ENCODE results near the gene FOXP1. TPM values are rescaled to one million over a fixed set of nuclear protein-coding genes. Genes with fewer than 3 reads are reported as not detected.

The FOXP1 gene
- total RNA-seq, 4 donors from 2014 or later, result 86.4 to 107 (median 93.8) TPM

DNA sequence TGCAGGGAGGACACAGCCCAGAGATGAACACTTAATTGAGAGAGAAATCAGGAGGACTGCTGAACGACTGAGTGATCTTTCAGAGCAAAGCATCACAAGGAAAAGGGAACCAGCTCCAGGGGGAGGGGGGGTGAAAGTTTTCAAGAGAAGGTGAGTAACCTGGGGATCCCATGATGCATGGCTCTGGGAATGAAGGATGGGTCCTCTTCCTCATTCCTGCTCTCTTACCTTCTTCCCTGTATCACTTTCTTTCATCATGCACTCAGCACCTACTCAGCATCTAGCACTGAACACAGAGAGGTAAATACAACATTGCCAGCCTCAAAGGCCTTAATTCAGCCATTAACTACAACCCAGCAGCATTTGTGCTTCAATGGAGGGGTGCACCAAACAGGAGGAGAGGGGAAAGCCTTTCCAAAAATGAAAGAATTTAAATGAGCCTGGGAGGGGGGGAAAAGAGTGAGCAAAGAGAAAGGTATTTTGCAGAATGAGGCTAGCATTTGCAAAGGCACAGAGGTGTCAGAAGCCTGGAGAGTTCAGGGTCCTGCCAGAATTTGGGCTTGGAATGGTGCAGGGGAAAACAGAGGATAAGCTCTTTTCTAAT is 427.4 kb downstream of the FOXP1 start:
- no peak overlapping the region for H3K27ac ChIP-seq
- H3K27me3 ChIP-seq, result no peaks in the 10 kb centered on the region
- no peaks in the 10 kb centered on the region for H3K36me3 ChIP-seq
- no peak overlapping the region for H3K4me3 ChIP-seq
- peaks cover 0 to under 1% (median 0%) of the 10 kb centered on the region in 4 donors for H3K9me3 ChIP-seq
- 38 to 57% methylated on average over 1 of the region's 1 CpG for WGBS, 2 donors
- TF ChIP-seq POLR2A (IDR thresholded peaks at IDR 0.05), result no peak
- TF ChIP-seq EP300 (IDR thresholded peaks at IDR 0.05), result no peak
- TF ChIP-seq, protein P1, sequence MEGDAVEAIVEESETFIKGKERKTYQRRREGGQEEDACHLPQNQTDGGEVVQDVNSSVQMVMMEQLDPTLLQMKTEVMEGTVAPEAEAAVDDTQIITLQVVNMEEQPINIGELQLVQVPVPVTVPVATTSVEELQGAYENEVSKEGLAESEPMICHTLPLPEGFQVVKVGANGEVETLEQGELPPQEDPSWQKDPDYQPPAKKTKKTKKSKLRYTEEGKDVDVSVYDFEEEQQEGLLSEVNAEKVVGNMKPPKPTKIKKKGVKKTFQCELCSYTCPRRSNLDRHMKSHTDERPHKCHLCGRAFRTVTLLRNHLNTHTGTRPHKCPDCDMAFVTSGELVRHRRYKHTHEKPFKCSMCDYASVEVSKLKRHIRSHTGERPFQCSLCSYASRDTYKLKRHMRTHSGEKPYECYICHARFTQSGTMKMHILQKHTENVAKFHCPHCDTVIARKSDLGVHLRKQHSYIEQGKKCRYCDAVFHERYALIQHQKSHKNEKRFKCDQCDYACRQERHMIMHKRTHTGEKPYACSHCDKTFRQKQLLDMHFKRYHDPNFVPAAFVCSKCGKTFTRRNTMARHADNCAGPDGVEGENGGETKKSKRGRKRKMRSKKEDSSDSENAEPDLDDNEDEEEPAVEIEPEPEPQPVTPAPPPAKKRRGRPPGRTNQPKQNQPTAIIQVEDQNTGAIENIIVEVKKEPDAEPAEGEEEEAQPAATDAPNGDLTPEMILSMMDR (IDR thresholded peaks at IDR 0.05), result no peak
- no peaks in the 10 kb centered on the region for H3K4me1 ChIP-seq
- no peak for DNase-seq (ENCODE audit: low spot score in 2 of 2)

DNA sequence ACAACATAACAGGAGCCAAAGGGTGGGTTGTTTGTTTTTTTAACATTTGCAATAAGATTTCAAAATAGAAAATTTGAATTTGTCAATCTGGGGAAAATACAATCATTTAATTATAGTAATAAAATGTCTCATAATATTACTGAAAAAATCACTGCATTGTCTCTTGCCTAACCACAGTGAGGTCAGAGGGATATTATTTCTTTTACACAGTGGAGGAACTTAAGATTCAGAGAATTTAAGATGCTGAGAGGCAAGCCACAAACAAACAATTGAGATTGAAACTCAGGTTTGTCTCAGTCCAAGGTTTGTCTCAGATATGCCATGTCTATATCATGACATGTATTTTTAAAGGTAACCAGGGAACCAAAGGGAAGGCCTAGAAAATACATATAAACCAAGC is 428.7 kb downstream of the FOXP1 start:
- H3K27ac ChIP-seq, result no peak overlapping the region
- no peak overlapping the region for H3K4me3 ChIP-seq
- no peaks in the 10 kb centered on the region for H3K27me3 ChIP-seq
- TF ChIP-seq POLR2A (IDR thresholded peaks at IDR 0.05), result no peak
- TF ChIP-seq EP300 (IDR thresholded peaks at IDR 0.05), result no peak
- TF ChIP-seq, protein P1 (IDR thresholded peaks at IDR 0.05), result no peak
- no peak for DNase-seq (ENCODE audit: low spot score in 2 of 2)
- H3K9me3 ChIP-seq, result no peaks in the 10 kb centered on the region
- no peaks in the 10 kb centered on the region for H3K4me1 ChIP-seq
- H3K36me3 ChIP-seq, result no peaks in the 10 kb centered on the region

DNA sequence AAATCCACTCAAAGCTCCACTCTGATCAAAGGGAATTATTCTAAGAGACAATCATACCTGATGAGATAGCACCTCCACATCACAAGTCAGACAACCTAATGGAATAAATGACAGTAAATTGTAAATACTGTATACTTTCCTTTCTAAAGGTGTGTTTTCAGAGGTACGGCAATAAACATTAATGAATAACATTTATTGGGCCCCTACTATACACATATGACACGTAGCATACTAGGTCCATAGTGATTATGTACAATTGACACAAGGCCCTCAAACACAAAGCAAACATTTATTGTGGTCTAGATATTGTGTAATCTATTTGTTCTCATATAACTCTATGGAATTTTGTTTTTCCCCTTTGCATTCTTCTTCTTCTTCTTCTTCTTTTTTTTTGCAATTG is 429.8 kb downstream of the FOXP1 start:
- Histone ChIP-seq H3K27me3 (no peaks in the 10 kb centered on the region), H3K4me1 (no peaks in the 10 kb centered on the region), H3K27ac (no peak overlapping the region), H3K9me3 (no peaks in the 10 kb centered on the region), H3K4me3 (no peak overlapping the region), H3K36me3 (no peaks in the 10 kb centered on the region)
- WGBS, 2 donors, result 92% methylated on average over 2 of the region's 2 CpGs
- DNase-seq (ENCODE audit: low spot score in 2 of 2), result no peak
- TF ChIP-seq, protein P1 (IDR thresholded peaks at IDR 0.05), result no peak
- TF ChIP-seq POLR2A (IDR thresholded peaks at IDR 0.05), result no peak

DNA sequence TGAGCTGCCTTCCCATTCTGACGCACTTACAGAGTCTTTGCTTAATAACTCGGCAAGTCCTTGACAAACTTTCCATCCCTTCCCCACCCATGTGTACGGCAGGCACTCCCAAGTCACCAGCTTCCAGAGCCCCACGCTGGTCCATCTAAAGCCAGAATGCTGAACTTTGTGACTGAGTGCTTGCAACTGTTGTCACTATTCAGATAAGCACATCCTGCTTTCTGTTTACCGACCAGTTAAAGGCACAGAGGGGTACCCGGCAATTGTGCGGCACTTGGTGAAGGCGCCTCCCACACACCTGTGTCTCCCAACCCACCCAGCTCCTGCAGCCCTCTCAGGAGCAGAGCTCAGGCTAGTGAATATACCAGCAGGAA is 430.6 kb downstream of the FOXP1 start:
- H3K4me1 ChIP-seq, result no peaks in the 10 kb centered on the region
- 81 to 82% methylated on average over 8 of the region's 8 CpGs for WGBS, 2 donors
- TF ChIP-seq POLR2A (IDR thresholded peaks at IDR 0.05), result no peak

DNA sequence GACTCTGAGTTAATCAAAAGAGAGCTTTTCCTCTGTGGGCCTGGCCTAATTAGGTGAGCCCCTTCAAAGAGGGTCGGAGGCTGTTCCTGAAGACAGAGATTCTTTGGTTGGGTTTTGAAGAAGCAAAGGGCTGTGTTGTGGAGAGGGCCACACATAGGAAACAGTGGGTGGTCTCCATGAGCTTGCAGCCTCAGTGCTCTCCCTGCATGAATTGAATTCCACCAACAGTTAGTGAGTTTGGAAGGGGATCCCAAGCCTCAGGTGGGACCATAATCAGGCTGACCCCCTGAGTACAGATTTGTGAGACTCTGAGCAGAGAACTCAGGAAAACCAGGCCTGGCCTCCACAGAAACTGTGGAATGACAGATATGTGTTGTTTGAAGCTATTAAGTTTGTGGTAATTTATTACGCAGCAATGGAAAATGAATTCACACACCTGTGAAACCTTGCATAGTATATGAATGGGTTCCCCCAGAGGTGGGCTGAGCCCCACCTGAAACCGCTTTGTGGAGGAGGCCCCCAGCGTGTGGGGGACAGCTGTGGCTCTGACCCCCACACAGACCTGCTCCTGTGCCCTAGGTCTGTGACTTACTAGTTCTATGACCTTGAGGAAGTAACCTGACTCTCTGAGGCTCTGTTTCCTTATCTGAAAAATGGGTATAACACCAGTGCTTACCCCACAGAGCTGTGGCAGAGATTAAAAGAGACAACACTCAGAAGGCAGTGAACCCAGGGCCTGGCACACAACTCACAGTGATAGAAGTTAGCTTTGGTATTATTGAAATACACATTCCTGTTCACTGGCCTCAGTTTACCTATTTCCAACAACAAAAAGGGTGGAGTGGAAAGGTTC is 431.3 kb downstream of the FOXP1 start:
- Histone ChIP-seq H3K36me3 (no peaks in the 10 kb centered on the region), H3K9me3 (no peaks in the 10 kb centered on the region), H3K27me3 (no peaks in the 10 kb centered on the region), H3K4me3 (no peak overlapping the region), H3K27ac (no peak overlapping the region), H3K4me1 (no peaks in the 10 kb centered on the region)
- WGBS, 2 donors, result 67 to 81% methylated on average over 4 of the region's 4 CpGs
- TF ChIP-seq EP300 (IDR thresholded peaks at IDR 0.05), result no peak
- TF ChIP-seq, protein P1 (IDR thresholded peaks at IDR 0.05), result no peak
- no peak for TF ChIP-seq POLR2A (IDR thresholded peaks at IDR 0.05)
- DNase-seq (ENCODE audit: low spot score in 2 of 2), result no peak

More for the DNA sequence above, 430.6 kb downstream of the FOXP1 start:
- no peak overlapping the region for H3K27ac ChIP-seq
- no peaks in the 10 kb centered on the region for H3K9me3 ChIP-seq
- H3K4me3 ChIP-seq, result no peak overlapping the region
- no peaks in the 10 kb centered on the region for H3K36me3 ChIP-seq
- DNase-seq (ENCODE audit: low spot score in 2 of 2), result no peak
- no peaks in the 10 kb centered on the region for H3K27me3 ChIP-seq
